Thyroid gland (tissue), 4 donors: ENCODE data around the gene SPTLC3.

Experiments used
- POLR2A ChIP-seq, 2 donors: fragments of 450-650 bp; IDR thresholded peaks; one replicate each; pipeline ENCODE4 v1.6.1; 2017; ENCODE audit warnings: antibody characterized with exemption in 2 of 2, mild to moderate bottlenecking in 2 of 2, moderate library complexity in 1 of 2
- TF ChIP-seq, protein P1 (sequence below), 6 experiments: fragments of 200-600 bp in 3 of 6; fragments of 450-650 bp in 3 of 6; sonication (generic) in 3 of 6; IDR thresholded peaks; one replicate each; pipeline ENCODE4 v1.5.1; 2016 to 2019; ENCODE audit warnings: antibody characterized with exemption in 6 of 6, mild to moderate bottlenecking in 2 of 6, inconsistent platforms in 1 of 6, moderate library complexity in 1 of 6

DNA sequence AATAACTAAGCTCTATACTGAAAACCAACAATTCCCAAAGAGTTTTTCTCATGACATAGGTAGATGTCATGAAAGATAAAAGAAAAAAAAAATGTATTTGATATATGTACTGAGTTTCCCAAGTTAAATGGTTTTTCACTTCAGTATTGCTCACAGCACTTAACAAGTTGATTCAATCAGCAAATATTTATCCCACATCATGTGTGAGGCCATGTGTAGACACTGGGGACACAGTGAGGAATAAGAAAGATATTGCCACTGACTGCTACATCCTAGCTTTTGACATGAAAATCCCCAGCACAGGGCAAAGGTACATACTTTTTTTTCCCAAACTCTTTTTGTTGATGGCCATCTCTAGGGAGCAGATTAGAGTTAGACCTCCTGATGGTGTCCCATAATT is 25.3 kb downstream of the SPTLC3 start:
- TF ChIP-seq POLR2A (IDR thresholded peaks at IDR 0.05) = no peak
- TF ChIP-seq, protein P1, sequence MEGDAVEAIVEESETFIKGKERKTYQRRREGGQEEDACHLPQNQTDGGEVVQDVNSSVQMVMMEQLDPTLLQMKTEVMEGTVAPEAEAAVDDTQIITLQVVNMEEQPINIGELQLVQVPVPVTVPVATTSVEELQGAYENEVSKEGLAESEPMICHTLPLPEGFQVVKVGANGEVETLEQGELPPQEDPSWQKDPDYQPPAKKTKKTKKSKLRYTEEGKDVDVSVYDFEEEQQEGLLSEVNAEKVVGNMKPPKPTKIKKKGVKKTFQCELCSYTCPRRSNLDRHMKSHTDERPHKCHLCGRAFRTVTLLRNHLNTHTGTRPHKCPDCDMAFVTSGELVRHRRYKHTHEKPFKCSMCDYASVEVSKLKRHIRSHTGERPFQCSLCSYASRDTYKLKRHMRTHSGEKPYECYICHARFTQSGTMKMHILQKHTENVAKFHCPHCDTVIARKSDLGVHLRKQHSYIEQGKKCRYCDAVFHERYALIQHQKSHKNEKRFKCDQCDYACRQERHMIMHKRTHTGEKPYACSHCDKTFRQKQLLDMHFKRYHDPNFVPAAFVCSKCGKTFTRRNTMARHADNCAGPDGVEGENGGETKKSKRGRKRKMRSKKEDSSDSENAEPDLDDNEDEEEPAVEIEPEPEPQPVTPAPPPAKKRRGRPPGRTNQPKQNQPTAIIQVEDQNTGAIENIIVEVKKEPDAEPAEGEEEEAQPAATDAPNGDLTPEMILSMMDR (IDR thresholded peaks at IDR 0.05) = no peak
